GM19193 (cell line): ENCODE data around the gene C14orf93.

ENCODE experiments used
- POLR2A ChIP-seq: IDR thresholded peaks from 4 replicates; pipeline ENCODE4 v1.6.1; 2011; ENCODE audit not compliant: insufficient read depth, insufficient read length; ENCODE audit errors: extremely low read depth

C14orf93 gene

DNA sequence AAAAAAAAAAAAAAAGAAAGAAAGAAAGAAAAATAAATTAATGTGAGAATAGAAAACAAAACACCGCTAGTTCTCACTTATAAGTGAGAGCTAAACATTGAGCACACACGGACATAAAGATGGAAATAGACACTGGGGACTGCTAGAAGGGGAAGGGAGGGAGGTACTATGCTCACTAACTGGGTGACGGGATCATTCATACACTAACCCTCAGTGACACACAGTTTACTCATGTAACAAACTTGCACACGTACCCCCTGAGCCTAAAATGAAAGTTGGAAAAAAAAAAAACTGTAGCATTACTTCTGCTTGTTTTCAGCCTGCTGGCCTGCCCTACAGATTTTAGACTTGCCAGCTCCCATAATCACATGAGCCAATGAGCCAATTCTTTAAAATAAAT is 70.3 kb downstream of the C14orf93 start:
- TF ChIP-seq POLR2A, result no peak
